HUDEP-2 (cell line): ENCODE data around the gene GABRQ.
"Not testable (repeated sequence)": the region's sequence is repeated elsewhere in the genome, so short reads cannot be mapped to it uniquely, and the experiment has no call there.

Experiments
- DNase-seq, 76 experiments: peaks; one replicate each; lab custom pipeline; 2025; ENCODE audit not compliant: unreplicated experiment in 76 of 76; lab: John Stamatoyannopoulos, UW

Gene GABRQ

GRCh38 chrX:152656890-152657289, 19.2 kb downstream of the GABRQ start:
- no peak for DNase-seq

GRCh38 chrX:152658302-152658701, 20.6 kb downstream of the GABRQ start:
- DNase-seq = no peak

GRCh38 chrX:152663086-152663485, 25.4 kb downstream of the GABRQ start:
- no peak for DNase-seq

GRCh38 chrX:152674135-152674534, 36.4 kb downstream of the GABRQ start:
- no peak for DNase-seq

GRCh38 chrX:152674652-152675051, 37.0 kb downstream of the GABRQ start:
- not testable (repeated sequence) for DNase-seq

GRCh38 chrX:152681012-152681411, 43.3 kb downstream of the GABRQ start:
- not testable (repeated sequence) for DNase-seq

GRCh38 chrX:152697952-152698931, 60.5 kb downstream of the GABRQ start, which contains the start of gene MAGEA3:
MAGEA3 (plus strand) TSS chrX:152698794; CDS start chrX:152700833, 2,039 bp downstream.
- not testable (repeated sequence) for DNase-seq

GRCh38 chrX:152700390-152700789, 62.7 kb downstream of the GABRQ start:
- DNase-seq = not testable (repeated sequence)

- not testable (repeated sequence) for DNase-seq
These were observed 68.8 kb downstream of the GABRQ start for GRCh38 chrX:152706500-152706899.
